ENCODE data around the gene RBM47.
"Not testable (repeated sequence)": the region's sequence is repeated elsewhere in the genome, so short reads cannot be mapped to it uniquely, and the experiment has no call there.

RBM47 gene

GRCh38 chr4:40629401-40630334 lies at the start of gene RBM47:
Gene RBM47 (minus strand): TSS chr4:40629864. CDS start chr4:40438893, 190,971 bp downstream.
- peak in 1 of 2 experiments; percentile 16 for DNase-seq

- no peak for DNase-seq
Observed at GRCh38 chr4:40678421-40678820, 48.8 kb upstream of the RBM47 start.

- DNase-seq = no peak
Observed at GRCh38 chr4:40675166-40675565, 45.5 kb upstream of the RBM47 start.

- DNase-seq = no peak
Observed at GRCh38 chr4:40672528-40673522, 43.2 kb upstream of the RBM47 start.

GRCh38 chr4:40669504-40669903 lies 39.8 kb upstream of the RBM47 start:
- DNase-seq = no peak

GRCh38 chr4:40665842-40666241 lies 36.2 kb upstream of the RBM47 start:
- DNase-seq = no peak

GRCh38 chr4:40662962-40663604 lies 33.4 kb upstream of the RBM47 start:
- DNase-seq = peak; percentile 11 to 62

- DNase-seq = no peak
Observed at GRCh38 chr4:40661803-40662202, 32.1 kb upstream of the RBM47 start.

- DNase-seq = no peak
Observed at GRCh38 chr4:40656201-40656863, 26.7 kb upstream of the RBM47 start.

- DNase-seq = no peak
Observed at GRCh38 chr4:40651280-40651679, 21.6 kb upstream of the RBM47 start.

- no peak for DNase-seq
Observed at GRCh38 chr4:40649321-40649720, 19.7 kb upstream of the RBM47 start.

GRCh38 chr4:40648742-40649281 lies 19.1 kb upstream of the RBM47 start:
- DNase-seq = no peak

GRCh38 chr4:40648131-40648530 lies 18.5 kb upstream of the RBM47 start:
- no peak for DNase-seq

GRCh38 chr4:40645586-40645985 lies 15.9 kb upstream of the RBM47 start:
- no peak for DNase-seq

- no peak for DNase-seq
Observed at GRCh38 chr4:40632080-40632479, 2.4 kb upstream of the RBM47 start.

GRCh38 chr4:40630335-40631021 lies 814 bp upstream of the RBM47 start:
- no peak for DNase-seq

GRCh38 chr4:40628888-40629287 lies 776 bp downstream of the RBM47 start:
- DNase-seq = no peak

- DNase-seq = not testable (repeated sequence)
Observed at GRCh38 chr4:40628407-40628806, 1.3 kb downstream of the RBM47 start.

GRCh38 chr4:40627540-40627939 lies 2.1 kb downstream of the RBM47 start:
- DNase-seq = no peak

- no peak for DNase-seq
Observed at GRCh38 chr4:40626183-40626990, 3.3 kb downstream of the RBM47 start.
